ENCODE measurements around the gene RGS7.

GRCh38 chr1:241387216-241387615 is 30.2 kb upstream of the RGS7 start:
- TF ChIP-seq CTCF (IDR thresholded peaks at IDR 0.05; ENCODE audit: insufficient read depth, low read depth, low read length) (no peak), EZH2 (IDR thresholded peaks at IDR 0.05; ENCODE audit: insufficient read depth, low read length) (no peak)

Measured in astrocyte (in vitro differentiated cells and primary cell).